Activated effector memory CD4-positive, alpha-beta T cell treated with anti-CD3 and anti-CD28 coated beads, Interleukin-2, amount 50 U/mL, for 16 hours (primary cell): ENCODE results near the gene BMI1.
A peak's percentile ranks its signal among the peaks of the same experiment; 100 is the strongest.

Source experiments
- DNase-seq: peaks from one replicate; pipeline ENCODE4 v3.0.0-alpha.2; 2020

Gene BMI1

GRCh38 chr10:22319980-22320558 lies 830 bp upstream of the BMI1 start:
- no peak for DNase-seq

- peak; percentile 87 for DNase-seq
Observed at GRCh38 chr10:22321156-22321923, 441 bp downstream of the BMI1 start.

GRCh38 chr10:22321924-22322640 lies 1.2 kb downstream of the BMI1 start:
- peak; percentile 77 for DNase-seq

- DNase-seq, result no peak
Observed at GRCh38 chr10:22322641-22323160, 1.8 kb downstream of the BMI1 start.

GRCh38 chr10:22323538-22324305 lies 2.8 kb downstream of the BMI1 start:
- DNase-seq, result no peak

GRCh38 chr10:22324413-22324812 lies 3.5 kb downstream of the BMI1 start:
- no peak for DNase-seq

DNA sequence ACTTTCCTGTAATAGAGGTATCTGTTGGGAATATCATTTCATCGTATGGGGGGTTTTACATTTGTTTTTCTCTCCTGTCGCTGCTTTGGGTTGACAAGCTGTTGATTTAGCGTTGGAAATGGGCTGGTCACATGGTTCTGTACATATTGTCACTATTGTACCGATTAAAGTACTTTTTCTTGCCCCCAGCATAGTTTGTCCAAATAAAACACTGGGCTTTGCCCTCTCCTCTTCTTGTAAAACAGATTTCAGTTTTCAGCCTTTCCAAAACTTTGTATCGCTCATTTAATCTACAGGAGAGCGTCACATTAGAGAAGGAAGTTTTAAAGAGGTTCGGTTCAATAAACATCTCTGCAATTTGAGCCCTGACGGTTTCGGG lies 4.0 kb downstream of the BMI1 start:
- no peak for DNase-seq

DNA sequence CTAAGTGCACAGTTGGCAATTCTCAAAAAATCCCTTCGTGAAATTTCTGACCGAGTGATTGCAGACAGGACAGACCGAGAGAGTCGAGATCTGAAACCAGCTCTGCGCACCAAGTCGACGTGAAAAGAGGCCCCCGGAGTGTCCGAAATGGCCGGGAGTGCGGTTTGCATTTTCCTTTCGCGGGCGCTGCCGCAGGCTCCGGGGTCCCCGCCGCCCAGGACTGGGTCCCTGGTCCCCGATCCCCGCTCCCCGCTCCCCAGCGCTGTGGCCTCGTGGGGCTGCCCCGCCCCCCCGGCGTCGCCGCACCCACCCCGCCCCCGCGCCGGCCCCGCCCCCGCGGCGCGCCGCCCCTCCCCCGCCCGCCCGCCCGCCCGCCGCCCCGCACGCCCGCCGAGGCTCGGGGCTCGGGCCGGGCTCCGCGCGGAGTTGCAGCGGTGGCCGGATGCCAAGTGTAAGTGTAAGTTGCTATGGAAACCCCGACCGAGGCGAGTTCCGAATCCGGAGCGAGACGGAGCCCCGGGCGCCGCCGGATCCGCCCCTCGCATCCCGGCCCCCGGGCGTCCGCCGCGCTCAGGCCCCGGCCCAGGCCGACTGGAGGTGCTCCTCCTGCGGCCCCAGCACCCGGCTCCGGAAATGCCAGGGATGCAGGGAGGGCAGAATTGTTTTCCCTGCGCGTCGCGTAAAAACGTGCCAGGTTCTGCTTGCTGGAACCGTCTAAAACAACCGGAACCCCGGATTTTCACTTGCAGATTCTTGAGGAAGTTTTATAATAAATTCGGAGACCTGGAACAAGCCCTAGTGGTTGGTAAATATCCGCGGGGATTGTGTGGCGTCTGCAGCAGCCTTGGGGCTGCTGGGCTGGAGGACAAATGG lies 4.6 kb downstream of the BMI1 start:
- peak; percentile 91 for DNase-seq

- no peak for DNase-seq
Observed at GRCh38 chr10:22326145-22326702, 5.3 kb downstream of the BMI1 start.

- no peak for DNase-seq
Observed at GRCh38 chr10:22329150-22329549, 8.3 kb downstream of the BMI1 start.

DNA sequence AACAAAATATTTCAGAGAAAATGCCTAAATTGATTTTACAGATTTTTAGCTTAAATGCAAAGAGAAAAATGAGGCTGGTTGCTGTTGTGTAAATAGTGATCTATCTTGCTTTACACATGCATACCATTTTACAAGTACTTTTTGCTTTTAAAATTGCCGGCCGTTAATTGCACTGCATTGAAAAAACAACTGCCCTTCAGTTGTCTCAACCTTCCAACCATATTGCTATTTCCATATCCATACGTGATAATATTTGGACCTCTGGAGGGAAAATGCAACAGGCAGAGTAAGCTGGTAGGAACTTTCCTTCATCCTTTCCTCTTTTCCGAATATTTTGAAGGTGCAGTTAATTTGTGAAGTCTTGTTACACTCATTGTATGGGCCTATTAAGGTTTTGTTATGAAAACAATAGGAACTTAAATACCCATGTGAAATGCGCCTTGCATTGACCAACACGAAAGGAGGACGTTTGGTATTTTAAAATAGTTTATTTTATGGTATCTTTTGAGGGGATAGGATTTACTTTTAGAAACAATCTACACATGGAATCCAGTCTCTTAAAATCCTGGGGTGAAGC lies 11.3 kb downstream of the BMI1 start:
- DNase-seq, result no peak

- DNase-seq, result peak; percentile 67
Observed at GRCh38 chr10:22333167-22333974, 12.5 kb downstream of the BMI1 start.

GRCh38 chr10:22333975-22334282 lies 13.0 kb downstream of the BMI1 start:
- DNase-seq, result no peak

- peak; percentile 61 for DNase-seq
Observed at GRCh38 chr10:22334414-22335172, 13.7 kb downstream of the BMI1 start.

DNA sequence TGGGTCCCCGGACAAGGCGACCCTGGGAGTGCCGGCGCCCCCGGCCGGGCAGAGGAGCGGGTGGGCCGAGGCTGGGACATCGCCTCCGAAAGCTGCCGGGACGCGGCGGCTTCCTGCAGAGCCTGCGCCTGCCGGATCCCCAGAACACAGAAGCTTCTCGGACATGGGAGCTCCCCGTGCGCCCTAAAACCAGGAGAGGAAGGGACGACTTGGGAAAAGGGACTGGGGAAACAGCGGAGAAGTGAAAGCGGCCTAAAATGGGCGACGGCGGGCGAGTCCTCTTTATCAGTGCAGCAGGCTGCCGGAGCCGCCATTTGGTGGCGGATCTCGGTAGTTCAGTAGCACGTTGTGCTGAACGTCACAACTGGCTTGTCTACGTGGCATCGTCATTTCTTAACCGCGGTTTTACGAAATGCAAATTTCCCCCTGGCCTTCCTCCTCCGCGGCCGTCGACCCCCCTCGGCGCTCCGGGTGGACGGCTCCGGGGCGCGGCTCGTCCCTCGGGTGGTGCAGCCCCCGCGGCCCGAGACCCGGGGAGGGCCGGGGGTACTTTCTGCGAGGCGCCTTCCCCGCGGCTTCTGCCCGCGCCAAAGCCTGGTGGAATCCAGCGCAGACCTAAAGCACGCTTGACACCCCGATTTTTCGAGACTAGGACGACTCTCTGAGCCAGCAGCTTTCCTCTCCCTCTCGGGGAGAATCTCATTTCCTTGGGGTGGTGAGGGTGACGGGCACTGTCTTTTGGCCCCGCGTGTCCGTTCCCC lies 14.5 kb downstream of the BMI1 start:
- DNase-seq, result peak; percentile 88

- DNase-seq, result no peak
Observed at GRCh38 chr10:22338185-22338900, 17.4 kb downstream of the BMI1 start.

DNA sequence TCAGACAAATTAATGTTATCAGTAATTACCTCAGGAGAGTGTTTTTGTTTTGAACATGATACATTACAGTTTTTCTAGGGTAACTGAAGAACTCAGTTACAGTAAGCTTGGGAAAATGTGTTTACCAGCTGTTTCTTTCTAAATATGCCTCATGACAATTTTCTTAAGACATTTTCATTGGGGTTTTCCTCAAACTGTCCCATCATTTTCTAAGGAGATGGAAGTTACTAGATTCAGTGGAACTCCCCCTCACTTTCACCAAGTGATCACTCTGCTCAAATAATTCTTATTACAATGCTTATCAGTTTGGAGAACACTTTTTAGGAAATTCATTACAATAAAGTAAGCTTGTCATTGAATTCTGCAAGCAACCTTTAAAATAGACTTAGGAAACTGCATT lies 18.0 kb downstream of the BMI1 start:
- DNase-seq, result no peak

DNA sequence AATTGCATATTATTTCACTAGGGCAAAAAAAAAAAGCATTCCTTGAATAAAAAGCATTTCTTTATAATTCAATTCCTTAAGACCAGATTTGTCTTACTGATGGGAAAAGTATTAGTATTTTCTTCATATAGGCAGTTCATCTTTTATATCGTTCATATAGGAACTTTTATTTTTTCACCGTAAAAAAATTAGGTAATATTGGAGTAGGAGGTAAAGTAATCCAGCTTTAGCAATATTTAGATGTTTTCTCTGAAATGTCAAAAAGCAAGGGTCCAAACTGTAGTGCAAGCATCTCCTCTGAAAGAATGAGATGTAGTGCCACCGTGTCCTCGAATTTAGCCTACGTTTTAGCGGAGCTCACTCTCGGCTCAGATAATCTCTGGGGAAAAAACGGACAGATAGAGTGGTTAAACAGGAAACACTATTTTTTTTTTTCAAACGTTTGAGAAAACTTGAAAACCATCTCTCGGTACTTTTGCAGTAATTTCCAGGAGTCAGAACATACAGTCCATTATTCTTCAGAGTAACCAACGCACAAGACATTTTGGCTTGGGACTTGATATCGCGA lies 18.9 kb downstream of the BMI1 start:
- DNase-seq, result no peak
